OCI-LY1 (cell line): Measurements from ENCODE around the gene RTBDN.

Experiments used
- CTCF ChIP-seq: fragments of 200-600 bp; sonication (generic), shearing (Covaris generic); IDR thresholded peaks from 2 replicates; pipeline ENCODE4 v1.5.1; 2017; ENCODE audit warnings: mild to moderate bottlenecking, antibody characterized with exemption, low read length, moderate library complexity, mixed read lengths
- EZH2 ChIP-seq: fragments of 200-600 bp; sonication (generic), shearing (Covaris generic); IDR thresholded peaks from 2 replicates; pipeline ENCODE4 v1.8.0; 2017; ENCODE audit warnings: borderline replicate concordance, mixed run types, mild to moderate bottlenecking, antibody characterized with exemption, low read length, moderate library complexity, mixed read lengths

DNA sequence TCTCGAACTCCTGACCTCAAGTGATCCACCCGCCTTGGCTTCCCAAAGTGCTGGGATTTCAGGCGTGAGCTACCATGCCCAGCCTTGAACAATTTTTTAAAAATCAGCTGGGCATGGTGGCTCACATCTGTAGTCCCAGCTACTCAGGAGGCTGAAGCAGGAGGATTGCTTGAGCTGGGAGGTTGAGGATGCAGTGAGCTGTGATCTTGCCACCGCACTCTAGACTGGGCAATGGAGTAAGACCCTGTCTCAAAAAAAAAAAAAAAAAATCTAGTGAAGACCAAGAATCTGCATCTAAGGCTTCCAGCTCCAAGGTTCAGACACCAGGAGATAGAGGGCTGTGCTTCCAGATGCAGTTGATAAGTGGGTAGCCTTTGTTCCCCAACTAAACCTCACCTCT lies 29.8 kb upstream of the RTBDN start:
- no peak for TF ChIP-seq CTCF
- no peak for TF ChIP-seq EZH2
